Measurements from ENCODE around the gene VPS52. TPM values are rescaled to one million over a fixed set of nuclear protein-coding genes. Genes with fewer than 3 reads are reported as not detected.

VPS52 gene
- total RNA-seq, 1 donor from 2014 or later = 32.3 TPM

DNA sequence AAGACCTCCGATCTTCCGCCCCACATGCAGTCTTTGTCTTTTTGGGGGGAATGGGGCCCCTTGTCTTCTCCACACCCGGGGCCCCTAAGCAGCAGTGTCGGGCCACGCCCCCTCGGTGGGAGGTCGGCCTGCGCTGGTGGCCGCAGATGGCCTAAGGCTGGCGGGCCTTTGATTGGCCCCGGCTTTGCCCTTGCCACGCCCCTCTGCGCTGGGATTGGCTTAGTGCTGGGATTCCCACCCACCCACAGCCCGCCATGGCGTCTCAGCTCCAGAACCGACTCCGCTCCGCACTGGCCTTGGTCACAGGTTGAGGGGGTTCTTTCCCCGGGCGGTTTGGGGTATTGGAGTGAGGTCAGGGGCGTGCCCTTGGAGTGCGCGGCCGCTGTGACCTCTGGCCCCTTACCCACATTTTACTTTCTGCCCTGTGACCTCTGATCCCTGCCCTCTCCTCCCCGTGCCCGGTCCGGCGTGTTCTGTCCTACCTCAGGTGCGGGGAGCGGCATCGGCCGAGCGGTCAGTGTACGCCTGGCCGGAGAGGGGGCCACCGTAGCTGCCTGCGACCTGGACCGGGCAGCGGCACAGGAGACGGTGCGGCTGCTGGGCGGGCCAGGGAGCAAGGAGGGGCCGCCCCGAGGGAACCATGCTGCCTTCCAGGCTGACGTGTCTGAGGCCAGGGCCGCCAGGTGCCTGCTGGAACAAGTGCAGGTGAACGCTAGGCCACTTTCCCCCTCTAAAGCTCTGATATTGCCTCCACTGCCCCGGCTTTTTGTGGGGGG, 67.1 kb downstream of the VPS52 start, which contains the start of gene HSD17B8:
Gene HSD17B8 (plus strand): TSS at position 241 of the 776 bp plus-strand sequence. CDS start 14 bp downstream, at position 255.
- DNase-seq (ENCODE audit: low read depth) = peak; percentile 73
- Histone ChIP-seq H3K27me3 (ENCODE audit: control insufficient read depth, insufficient read depth, low read length) (no peaks in the 10 kb centered on the region), H3K36me3 (ENCODE audit: control insufficient read depth, insufficient read depth, low read length) (peaks cover 9% of the 10 kb centered on the region), H3K4me3 (ENCODE audit: low read depth, low read length) (peak within 1 kb of the TSS; percentile 83)
- TF ChIP-seq, protein P1, sequence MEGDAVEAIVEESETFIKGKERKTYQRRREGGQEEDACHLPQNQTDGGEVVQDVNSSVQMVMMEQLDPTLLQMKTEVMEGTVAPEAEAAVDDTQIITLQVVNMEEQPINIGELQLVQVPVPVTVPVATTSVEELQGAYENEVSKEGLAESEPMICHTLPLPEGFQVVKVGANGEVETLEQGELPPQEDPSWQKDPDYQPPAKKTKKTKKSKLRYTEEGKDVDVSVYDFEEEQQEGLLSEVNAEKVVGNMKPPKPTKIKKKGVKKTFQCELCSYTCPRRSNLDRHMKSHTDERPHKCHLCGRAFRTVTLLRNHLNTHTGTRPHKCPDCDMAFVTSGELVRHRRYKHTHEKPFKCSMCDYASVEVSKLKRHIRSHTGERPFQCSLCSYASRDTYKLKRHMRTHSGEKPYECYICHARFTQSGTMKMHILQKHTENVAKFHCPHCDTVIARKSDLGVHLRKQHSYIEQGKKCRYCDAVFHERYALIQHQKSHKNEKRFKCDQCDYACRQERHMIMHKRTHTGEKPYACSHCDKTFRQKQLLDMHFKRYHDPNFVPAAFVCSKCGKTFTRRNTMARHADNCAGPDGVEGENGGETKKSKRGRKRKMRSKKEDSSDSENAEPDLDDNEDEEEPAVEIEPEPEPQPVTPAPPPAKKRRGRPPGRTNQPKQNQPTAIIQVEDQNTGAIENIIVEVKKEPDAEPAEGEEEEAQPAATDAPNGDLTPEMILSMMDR (IDR thresholded peaks at IDR 0.05; ENCODE audit: insufficient read depth, low read length, poor library complexity, severe bottlenecking) = no peak

- TF ChIP-seq, protein P1 (IDR thresholded peaks at IDR 0.05; ENCODE audit: insufficient read depth, low read length, poor library complexity, severe bottlenecking) = no peak
- DNase-seq (ENCODE audit: low read depth) = no peak
- Histone ChIP-seq H3K36me3 (ENCODE audit: control insufficient read depth, insufficient read depth, low read length) (peaks cover 8% of the 10 kb centered on the region), H3K4me3 (ENCODE audit: low read depth, low read length) (no peak overlapping the region), H3K27me3 (ENCODE audit: control insufficient read depth, insufficient read depth, low read length) (no peaks in the 10 kb centered on the region)
Measured at GRCh38 chr6:33204165-33204414, 67.6 kb downstream of the VPS52 start.

DNA sequence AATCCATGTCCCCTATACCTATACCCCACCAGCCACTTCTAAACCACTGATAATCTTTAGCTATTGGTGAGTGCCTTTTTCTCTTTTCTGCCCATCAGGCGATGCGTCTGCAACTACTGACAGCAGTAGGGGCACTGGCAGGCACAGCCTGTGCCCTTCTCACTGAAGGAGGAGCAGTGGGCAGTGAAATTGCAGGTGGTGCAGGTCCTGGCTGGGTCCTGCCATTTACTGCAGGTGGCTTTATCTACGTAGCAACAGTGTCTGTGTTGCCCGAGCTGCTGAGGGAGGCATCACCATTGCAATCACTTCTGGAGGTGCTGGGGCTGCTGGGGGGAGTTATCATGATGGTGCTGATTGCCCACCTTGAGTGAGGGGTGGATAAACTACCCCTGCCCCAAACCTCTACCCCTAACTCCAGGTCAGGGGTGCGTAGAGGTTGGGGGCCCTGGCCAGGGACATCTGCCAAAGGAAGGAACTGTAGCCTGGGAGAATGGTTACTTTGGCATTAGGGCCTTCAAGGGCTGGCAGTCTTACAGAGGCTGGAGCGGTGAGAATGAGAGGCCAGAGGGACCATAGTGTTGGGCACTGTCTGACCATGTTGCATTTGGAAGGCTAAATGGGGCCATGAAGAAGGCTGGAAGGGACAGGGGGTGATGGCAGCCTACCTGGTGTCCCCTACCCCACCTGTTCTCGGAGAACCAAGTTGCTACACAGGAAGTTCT, 68.1 kb downstream of the VPS52 start:
- TF ChIP-seq, protein P1 (IDR thresholded peaks at IDR 0.05; ENCODE audit: insufficient read depth, low read length, poor library complexity, severe bottlenecking) = no peak
- Histone ChIP-seq H3K4me3 (ENCODE audit: low read depth, low read length) (no peak overlapping the region), H3K36me3 (ENCODE audit: control insufficient read depth, insufficient read depth, low read length) (peaks cover 8% of the 10 kb centered on the region), H3K27me3 (ENCODE audit: control insufficient read depth, insufficient read depth, low read length) (no peaks in the 10 kb centered on the region)
- DNase-seq (ENCODE audit: low read depth) = no peak

GRCh38 chr6:33202799-33203198, 68.9 kb downstream of the VPS52 start:
- no peak for DNase-seq (ENCODE audit: low read depth)
- Histone ChIP-seq H3K27me3 (ENCODE audit: control insufficient read depth, insufficient read depth, low read length) (no peaks in the 10 kb centered on the region), H3K4me3 (ENCODE audit: low read depth, low read length) (no peak overlapping the region), H3K36me3 (ENCODE audit: control insufficient read depth, insufficient read depth, low read length) (peaks cover 8% of the 10 kb centered on the region)
- TF ChIP-seq, protein P1 (IDR thresholded peaks at IDR 0.05; ENCODE audit: insufficient read depth, low read length, poor library complexity, severe bottlenecking) = no peak

DNA sequence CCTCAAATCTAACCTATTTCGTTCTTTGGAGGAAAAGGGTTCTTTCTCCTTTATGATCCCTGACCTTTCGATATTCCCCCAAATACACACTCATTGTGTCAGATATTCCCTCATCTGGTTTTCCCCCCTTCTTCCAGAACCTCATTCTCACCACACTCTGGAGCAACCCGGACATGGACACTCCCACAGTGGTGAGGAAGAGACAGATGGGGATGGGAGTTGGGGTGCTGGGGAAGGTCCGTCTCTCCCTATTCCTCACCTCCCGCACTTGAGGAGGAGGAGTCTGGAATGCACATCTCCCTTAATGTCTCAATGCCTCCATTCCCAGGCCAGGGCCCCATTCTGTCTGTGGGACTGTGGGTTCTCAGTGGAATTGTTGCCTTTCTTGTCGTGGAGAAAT, 69.7 kb downstream of the VPS52 start:
- TF ChIP-seq, protein P1 (IDR thresholded peaks at IDR 0.05; ENCODE audit: insufficient read depth, low read length, poor library complexity, severe bottlenecking) = no peak
- no peak for DNase-seq (ENCODE audit: low read depth)
- peaks cover 8% of the 10 kb centered on the region for H3K36me3 ChIP-seq (ENCODE audit: control insufficient read depth, insufficient read depth, low read length)
- no peak overlapping the region for H3K4me3 ChIP-seq (ENCODE audit: low read depth, low read length)
- H3K27me3 ChIP-seq (ENCODE audit: control insufficient read depth, insufficient read depth, low read length) = no peaks in the 10 kb centered on the region

Data from kidney epithelial cell (primary cell).